Keratinocyte (primary cell): ENCODE results near the gene MAPRE3. TPM values are rescaled to one million over a fixed set of nuclear protein-coding genes. Genes with fewer than 3 reads are reported as not detected.

Experiments
- DNase-seq: peaks from one replicate; pipeline ENCODE4 v3.0.0-alpha.2; 2011; ENCODE audit warnings: low read depth, missing footprints, low spot score
- FAIRE-seq: peaks from 2 replicates; lab custom pipeline; 2011; peaks lifted over from hg19 to GRCh38; lab: Jason Lieb, UNC
- H2AFZ ChIP-seq: 2 replicates; pipeline ENCODE4 v1.6.0; 2012; ENCODE audit warnings: low read length, control low read depth, inconsistent platforms; ENCODE audit not compliant: control insufficient read depth
- H3K27ac ChIP-seq: 2 replicates; pipeline ENCODE4 v1.5.1; 2011; ENCODE audit warnings: low read length; ENCODE audit not compliant: control insufficient read depth, insufficient read depth
- H3K27me3 ChIP-seq: 3 replicates; pipeline ENCODE4 v1.6.0; 2011; ENCODE audit warnings: low read length; ENCODE audit not compliant: control insufficient read depth, insufficient read depth; ENCODE audit errors: extremely low read depth
- H3K36me3 ChIP-seq, 2 experiments: 2 replicates in 1 of 2; 3 replicates in 1 of 2; pipeline ENCODE4 v1.5.1; 2011; ENCODE audit warnings: low read length in 2 of 2, mild to moderate bottlenecking in 1 of 2; ENCODE audit not compliant: control insufficient read depth in 2 of 2, insufficient read depth in 2 of 2; ENCODE audit errors: extremely low read depth in 1 of 2
- H3K4me1 ChIP-seq: 3 replicates; pipeline ENCODE4 v1.5.1; 2011; ENCODE audit warnings: low read length; ENCODE audit not compliant: control insufficient read depth, insufficient read depth; ENCODE audit errors: extremely low read depth
- H3K4me2 ChIP-seq: 3 replicates; pipeline ENCODE4 v1.6.0; 2011; ENCODE audit warnings: low read depth, low read length; ENCODE audit not compliant: control insufficient read depth, insufficient read depth; ENCODE audit errors: extremely low read depth
- H3K4me3 ChIP-seq, 3 experiments: fragments of 200-600 bp in 1 of 3; sonication (generic) in 1 of 3; 2 replicates in 2 of 3; 3 replicates in 1 of 3; pipeline ENCODE4 v1.5.1; 2011 to 2016; ENCODE audit warnings: low read length in 3 of 3, mild to moderate bottlenecking in 3 of 3, control low read depth in 2 of 3, inconsistent platforms in 1 of 3, low read depth in 1 of 3, mixed read lengths in 1 of 3, mixed run types in 1 of 3, moderate library complexity in 1 of 3; ENCODE audit not compliant: control insufficient read depth in 2 of 3, insufficient read depth in 2 of 3; ENCODE audit errors: extremely low read depth in 1 of 3
- H3K79me2 ChIP-seq: 2 replicates; pipeline ENCODE4 v1.6.0; 2012; ENCODE audit warnings: low read length; ENCODE audit not compliant: control insufficient read depth, insufficient read depth
- H3K9ac ChIP-seq: 3 replicates; pipeline ENCODE4 v1.6.0; 2011; ENCODE audit warnings: low read length; ENCODE audit not compliant: control insufficient read depth, insufficient read depth; ENCODE audit errors: extremely low read depth
- H3K9me1 ChIP-seq: 3 replicates; pipeline ENCODE4 v1.6.0; 2011; ENCODE audit warnings: low read length; ENCODE audit not compliant: control insufficient read depth, insufficient read depth; ENCODE audit errors: extremely low read depth
- H3K9me3 ChIP-seq: 2 replicates; pipeline ENCODE4 v1.5.1; 2012; ENCODE audit warnings: low read depth, low read length; ENCODE audit not compliant: control insufficient read depth
- H4K20me1 ChIP-seq: 3 replicates; pipeline ENCODE4 v1.6.0; 2011; ENCODE audit warnings: low read length; ENCODE audit not compliant: control insufficient read depth, insufficient read depth; ENCODE audit errors: extremely low read depth
- CTCF ChIP-seq, 3 experiments: IDR thresholded peaks in 1 of 3; conservative IDR thresholded peaks in 1 of 3; optimal IDR thresholded peaks in 1 of 3; 2 replicates in 2 of 3; 3 replicates in 1 of 3; pipeline versions ENCODE3 to v1.5.1; 2011; ENCODE audit warnings: low read length in 3 of 3, mild to moderate bottlenecking in 3 of 3, moderate library complexity in 2 of 3, control low read depth in 1 of 3, inconsistent platforms in 1 of 3; ENCODE audit not compliant: insufficient read depth in 2 of 3; ENCODE audit errors: extremely low read depth in 1 of 3
- EZH2 ChIP-seq: IDR thresholded peaks from one replicate; pipeline ENCODE4 v1.6.1; 2012; ENCODE audit warnings: inconsistent platforms, mild to moderate bottlenecking, low read length, moderate library complexity
- dilution Hi-C: fragments of 300-500 bp; cut with MboI; formaldehyde crosslinking; loops from one replicate; pipeline ENCODE4 v1.7.0; 2020; ENCODE audit warnings: low sequenced_read_pairs; ENCODE audit not compliant: extremely low pct_ligation_motif_present
- polyA plus RNA-seq, 5 experiments: library from polyadenylated mRNA; depleted of rRNA in 3 of 5; stranded (reverse) in 3 of 5; stranded (forward) in 1 of 5; unstranded in 1 of 5; fragments of >200 nt; gene quantifications; 1 replicate in 1 of 5; 2 replicates in 3 of 5; 3 replicates in 1 of 5; pipeline versions ENCODE4 v1.2.1 to v1.2.3, GENCODE V29; 2011 to 2012; ENCODE audit warnings: missing spikeins in 2 of 5, low read depth in 1 of 5, low replicate concordance in 1 of 5

The MAPRE3 gene
- polyA plus RNA-seq, 1 donor (not counting 4 experiments of a cell fraction or from before 2014, with no cell fraction given): 12.6 TPM

- no peak overlapping the region for H3K27ac ChIP-seq
- H3K9me1 ChIP-seq: peaks cover 2% of the 10 kb centered on the region
- no peaks in the 10 kb centered on the region for H4K20me1 ChIP-seq
- peaks cover 15 to 29% of the 10 kb centered on the region in 2 experiments for H3K36me3 ChIP-seq
- peaks cover 6% of the 10 kb centered on the region for H3K4me1 ChIP-seq
- H3K9ac ChIP-seq: no peak overlapping the region
- no peak overlapping the region for H3K4me3 ChIP-seq
- no peaks in the 10 kb centered on the region for H3K27me3 ChIP-seq
- dilution Hi-C loops: no loop called here
- DNase-seq (no peak), FAIRE-seq (no peak)
- TF ChIP-seq CTCF (optimal IDR thresholded peaks at IDR 0.05 in 1 of 3, IDR thresholded peaks at IDR 0.05 in 1 of 3, conservative IDR thresholded peaks at IDR 0.05 in 1 of 3; ENCODE audit: extremely low read depth in 1 of 3, insufficient read depth in 2 of 3, low read length in 3 of 3) (no peak), EZH2 (no peak)
- peaks cover 21% of the 10 kb centered on the region for H3K79me2 ChIP-seq
- H2AFZ ChIP-seq: no peak overlapping the region
- no peaks in the 10 kb centered on the region for H3K9me3 ChIP-seq
- no peak overlapping the region for H3K4me2 ChIP-seq
These were observed 94.7 kb downstream of the MAPRE3 start for GRCh38 chr2:27065128-27065527.

GRCh38 chr2:27067385-27067784 lies 96.9 kb downstream of the MAPRE3 start:
- no peak for FAIRE-seq

More at GRCh38 chr2:27067385-27067784, 96.9 kb downstream of the MAPRE3 start:
- Histone ChIP-seq H3K9ac (no peak overlapping the region), H3K79me2 (peaks cover 34% of the 10 kb centered on the region), H3K36me3 (peaks cover 13 to 27% of the 10 kb centered on the region in 2 experiments), H3K4me3 (no peak overlapping the region), H3K27ac (no peak overlapping the region), H3K9me3 (no peaks in the 10 kb centered on the region), H3K27me3 (no peaks in the 10 kb centered on the region), H2AFZ (no peak overlapping the region), H3K9me1 (peaks cover 2% of the 10 kb centered on the region), H4K20me1 (no peaks in the 10 kb centered on the region), H3K4me2 (no peak overlapping the region), H3K4me1 (peaks cover 17% of the 10 kb centered on the region)
- dilution Hi-C loops: no loop called here
- TF ChIP-seq CTCF (optimal IDR thresholded peaks at IDR 0.05 in 1 of 3, IDR thresholded peaks at IDR 0.05 in 1 of 3, conservative IDR thresholded peaks at IDR 0.05 in 1 of 3; ENCODE audit: extremely low read depth in 1 of 3, insufficient read depth in 2 of 3, low read length in 3 of 3): no peak
- TF ChIP-seq EZH2: no peak
- no peak for DNase-seq
